ENCODE measurements around the gene ADRM1.

Gene ADRM1

DNA sequence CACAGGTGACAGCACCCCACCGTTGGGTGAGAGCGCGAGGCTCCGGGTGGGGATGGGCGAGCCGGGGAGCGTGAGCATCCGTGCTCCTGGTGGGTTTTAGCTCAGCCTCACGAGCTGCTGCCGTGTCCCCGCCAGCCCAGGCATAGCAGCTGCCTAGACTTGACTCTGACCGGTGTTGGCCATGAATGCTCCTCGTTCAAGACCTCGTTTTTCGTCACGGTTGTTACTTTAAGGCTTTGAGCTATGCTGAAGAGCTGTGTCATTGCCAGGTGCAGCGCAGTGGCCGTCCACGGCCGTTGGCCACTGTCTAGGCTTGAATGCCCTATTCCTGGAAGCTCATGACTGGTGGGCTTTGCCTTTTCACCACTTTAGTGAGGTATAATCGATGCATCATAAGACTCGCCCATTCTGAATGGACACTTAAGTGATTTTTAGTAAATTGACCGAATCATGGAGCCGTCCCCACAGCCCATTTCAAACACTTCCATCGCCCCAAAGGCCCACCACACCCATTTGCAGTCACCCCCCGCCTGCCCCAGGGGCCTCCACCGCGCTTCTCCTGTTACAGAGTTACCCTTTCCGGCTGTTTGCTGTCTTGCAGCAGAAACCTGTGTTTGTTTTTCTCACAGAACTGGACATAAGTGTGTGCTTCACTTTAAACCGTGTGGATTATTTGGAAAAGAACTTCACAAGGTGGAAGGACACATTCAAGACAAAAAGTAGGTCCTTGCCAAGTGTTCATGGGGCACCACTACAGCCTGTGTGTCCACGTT, 21.4 kb upstream of the ADRM1 start:
- no peak for DNase-seq (ENCODE audit: low spot score)

DNA sequence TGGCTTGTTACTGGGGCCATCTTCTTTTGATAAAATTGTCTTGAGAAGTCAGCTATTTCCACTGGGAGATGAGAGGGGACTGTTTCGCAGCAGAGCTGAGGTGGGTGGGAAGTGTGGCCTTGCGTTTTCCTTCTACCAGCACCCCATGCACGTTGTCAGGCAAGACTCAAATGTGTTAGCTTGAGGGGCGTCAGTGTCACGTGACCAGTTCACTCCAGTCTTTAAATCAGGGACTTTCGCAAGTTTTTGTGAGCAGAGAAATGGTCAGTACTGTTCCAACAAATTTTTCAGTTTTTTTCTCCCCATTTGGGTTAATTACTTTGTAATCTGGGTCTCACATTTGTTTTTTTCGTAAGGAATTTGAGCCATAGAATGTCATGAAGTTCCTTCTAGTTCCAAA, 20.7 kb upstream of the ADRM1 start:
- no peak for DNase-seq (ENCODE audit: low spot score)

DNA sequence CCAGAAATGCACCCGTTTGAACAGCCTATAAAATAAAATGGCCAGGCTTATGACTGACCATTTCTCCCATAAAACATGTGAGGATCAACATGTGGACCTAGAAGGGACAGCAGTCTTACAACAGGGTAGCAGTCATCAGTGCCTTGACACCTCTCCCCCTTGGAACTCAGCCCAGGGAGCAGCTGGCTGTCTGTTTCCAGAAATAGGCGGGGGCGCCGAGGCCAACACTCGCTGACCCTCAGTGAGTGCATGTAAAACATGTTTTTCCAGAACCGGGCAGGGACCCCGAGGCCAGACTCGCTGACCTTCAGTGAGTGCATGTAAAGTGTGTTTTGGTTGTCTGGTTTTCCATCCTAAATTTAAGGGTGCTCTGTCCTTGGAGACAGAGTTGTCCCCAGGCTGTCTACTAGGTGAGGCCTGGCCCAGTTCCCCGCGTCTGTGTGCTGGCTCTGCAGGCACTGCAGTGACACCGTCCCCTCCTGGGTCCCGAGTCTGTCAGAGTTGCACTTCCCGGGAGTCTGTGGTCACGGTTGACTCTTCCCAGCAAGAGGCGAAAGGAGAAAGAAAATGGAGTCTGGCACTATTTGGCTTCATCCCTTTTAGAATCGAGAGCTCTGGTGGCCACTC, 19.8 kb upstream of the ADRM1 start:
- no peak for DNase-seq (ENCODE audit: low spot score)

DNA sequence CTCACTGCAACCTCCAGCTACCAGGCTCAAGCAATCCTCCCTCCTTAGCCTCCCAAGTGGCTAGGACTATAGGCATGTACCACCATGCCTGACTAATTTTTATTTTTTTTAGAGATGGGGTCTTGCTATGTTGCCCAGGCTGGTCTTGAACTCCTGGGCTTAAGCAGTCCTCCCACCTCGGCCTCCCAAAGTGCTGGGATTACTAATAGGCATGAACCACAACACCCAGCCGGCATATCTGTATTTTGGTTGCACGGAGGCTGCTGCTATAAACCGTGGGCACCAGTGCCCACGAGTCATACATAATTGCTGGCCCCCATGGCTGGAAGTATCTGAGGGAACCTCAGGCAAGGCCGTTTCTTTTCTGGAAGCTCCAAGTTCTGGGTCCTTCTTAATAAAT, 18.3 kb upstream of the ADRM1 start:
- no peak for DNase-seq (ENCODE audit: low spot score)

DNA sequence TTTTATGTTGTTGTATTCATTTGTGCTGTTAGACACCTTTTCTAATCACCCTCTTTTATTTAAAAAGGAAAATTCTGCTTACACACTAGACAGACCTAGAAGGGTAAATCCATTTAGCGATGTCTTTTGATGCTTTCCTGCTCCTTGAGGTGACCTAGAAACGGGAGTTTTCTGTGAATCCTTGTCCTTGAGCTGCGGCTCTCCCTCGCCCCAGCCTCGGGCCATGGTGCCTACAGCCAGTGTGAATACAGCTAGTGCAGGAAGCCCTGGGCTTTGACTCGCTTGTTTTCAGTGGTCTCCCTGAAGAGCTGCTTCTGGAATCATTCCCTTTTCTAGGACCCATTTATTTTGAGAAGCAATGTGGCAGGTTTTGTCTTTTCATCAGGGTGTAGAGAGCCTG, 17.6 kb upstream of the ADRM1 start:
- no peak for DNase-seq (ENCODE audit: low spot score)

DNA sequence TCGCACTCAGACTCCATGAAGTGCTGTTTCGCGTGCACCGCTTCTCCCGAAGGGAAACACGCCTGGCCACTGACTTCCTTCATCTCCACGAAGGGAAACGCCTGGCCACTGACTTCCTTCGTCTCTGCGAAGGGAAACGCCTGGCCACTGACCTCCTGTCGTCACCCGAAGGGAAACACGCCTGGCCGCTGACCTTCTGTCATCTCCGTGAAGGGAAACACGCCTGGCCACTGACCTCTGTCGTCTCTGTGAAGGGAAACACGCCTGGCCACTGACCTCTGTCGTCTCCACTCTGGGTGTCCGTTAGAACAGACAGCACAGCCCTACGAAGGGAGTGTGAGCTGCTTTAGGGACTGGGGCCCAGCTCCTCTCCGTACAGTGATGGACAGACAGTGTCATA, 17.1 kb upstream of the ADRM1 start:
- DNase-seq (ENCODE audit: low spot score), result no peak

DNA sequence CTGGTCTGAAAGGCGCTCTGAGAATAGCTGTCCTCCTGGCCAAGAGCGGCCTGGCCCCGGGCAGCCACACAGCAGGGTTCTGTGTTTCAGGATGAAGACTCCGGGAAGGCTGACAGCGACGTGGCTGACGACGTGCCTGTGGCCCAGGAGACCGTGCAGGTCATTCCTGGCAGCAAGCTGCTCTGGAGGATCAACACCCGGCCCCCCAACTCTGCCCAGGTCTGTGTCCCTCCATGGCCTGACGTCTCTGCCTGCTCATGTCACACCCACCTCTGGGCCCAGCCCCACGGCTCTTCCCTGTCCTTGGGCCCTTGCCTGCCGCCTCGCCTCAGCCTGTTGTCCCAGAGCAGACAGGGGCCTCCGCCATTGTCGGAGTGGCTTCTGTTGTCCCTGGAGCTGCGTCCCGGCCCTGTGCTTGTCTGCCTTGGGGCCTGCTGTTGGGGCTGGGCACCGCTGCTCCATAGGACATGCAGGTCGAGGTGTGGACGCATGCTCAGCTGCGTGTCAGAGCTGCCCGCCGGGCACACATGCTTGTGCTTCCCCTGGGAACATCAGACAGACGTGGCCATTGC, 16.2 kb upstream of the ADRM1 start:
- DNase-seq (ENCODE audit: low spot score), result no peak

DNA sequence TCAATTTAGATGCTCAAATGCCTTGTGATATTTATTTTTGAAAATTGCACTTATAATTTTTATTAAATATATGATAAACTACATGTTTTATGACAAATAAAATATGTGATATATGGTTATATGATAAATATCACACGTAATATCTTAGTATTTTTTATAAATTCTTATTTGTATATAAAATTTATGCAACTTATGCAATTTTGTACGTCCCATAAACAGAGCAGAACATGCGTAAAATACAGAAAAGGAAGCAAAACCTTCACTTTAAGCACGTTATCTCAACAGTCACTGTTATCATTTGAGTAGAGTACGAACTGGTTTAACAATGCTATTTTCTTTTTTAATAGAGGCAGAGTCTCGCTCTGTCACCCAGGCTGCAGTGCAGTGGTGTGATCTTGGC, 15.7 kb upstream of the ADRM1 start:
- DNase-seq (ENCODE audit: low spot score), result no peak

DNA sequence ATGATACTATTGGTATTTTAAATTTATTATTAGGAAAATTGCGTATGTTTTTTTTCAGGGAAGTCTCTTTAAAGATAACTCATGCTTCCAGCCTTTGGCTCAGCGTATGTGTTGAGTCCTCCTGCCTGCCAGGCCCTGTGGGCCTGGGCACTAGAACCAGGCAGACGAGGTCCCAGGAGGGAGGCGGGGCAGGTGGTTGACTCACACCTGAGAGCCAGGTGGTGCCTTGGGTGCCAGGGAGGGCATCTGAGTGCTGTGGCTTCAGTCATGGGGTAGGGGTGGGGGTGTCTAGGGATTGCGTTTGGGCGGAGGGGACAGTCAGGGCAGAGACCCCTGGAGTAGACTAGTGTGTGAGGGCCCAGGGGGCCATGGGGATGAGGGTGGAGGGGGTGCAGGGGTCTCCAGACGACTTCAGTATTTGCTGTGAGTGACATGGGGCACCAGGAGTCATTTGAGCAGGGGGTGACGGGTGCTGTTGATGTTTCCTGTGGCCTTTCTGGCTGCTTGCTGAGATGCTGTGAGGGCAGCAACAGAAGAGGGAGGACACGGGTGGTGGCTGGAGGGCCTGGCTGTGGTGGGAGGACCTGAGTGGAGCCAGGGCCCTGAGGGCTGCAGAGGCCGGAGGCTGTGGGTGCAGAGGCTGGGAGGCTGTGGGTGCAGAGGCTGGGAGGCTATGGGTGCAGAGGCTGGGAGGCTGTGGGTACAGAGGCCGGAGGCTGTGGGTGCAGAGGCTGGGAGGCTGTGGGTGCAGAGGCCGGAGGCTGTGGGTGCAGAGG, 14.8 kb upstream of the ADRM1 start:
- no peak for DNase-seq (ENCODE audit: low spot score)

DNA sequence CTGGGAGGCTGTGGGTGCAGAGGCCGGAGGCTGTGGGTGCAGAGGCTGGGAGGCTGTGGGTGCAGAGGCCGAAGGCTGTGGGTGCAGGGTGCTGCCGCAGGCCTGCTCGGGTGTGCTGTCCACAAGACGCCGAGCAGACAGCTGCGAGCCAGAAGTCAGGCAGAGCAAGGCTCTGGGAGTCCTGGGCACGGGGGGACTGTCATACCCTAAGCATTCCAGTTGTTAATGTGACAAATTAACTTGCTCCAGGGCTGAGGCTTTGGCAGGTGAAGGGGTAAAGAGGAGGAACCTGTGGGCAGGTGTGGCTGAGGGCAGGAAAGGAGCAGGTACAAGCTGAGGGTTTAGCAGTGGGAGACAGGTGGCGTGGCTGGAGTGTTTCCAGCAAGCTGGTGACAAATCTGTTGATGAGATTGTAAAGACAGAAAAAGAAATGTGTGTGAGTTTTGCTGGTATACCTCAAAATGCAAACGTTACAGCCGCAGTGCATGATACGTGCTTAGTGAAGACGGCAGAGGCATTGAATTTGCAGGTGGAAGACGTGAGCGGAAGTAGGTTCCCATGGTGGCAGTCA, 14.2 kb upstream of the ADRM1 start:
- DNase-seq (ENCODE audit: low spot score), result no peak

DNA sequence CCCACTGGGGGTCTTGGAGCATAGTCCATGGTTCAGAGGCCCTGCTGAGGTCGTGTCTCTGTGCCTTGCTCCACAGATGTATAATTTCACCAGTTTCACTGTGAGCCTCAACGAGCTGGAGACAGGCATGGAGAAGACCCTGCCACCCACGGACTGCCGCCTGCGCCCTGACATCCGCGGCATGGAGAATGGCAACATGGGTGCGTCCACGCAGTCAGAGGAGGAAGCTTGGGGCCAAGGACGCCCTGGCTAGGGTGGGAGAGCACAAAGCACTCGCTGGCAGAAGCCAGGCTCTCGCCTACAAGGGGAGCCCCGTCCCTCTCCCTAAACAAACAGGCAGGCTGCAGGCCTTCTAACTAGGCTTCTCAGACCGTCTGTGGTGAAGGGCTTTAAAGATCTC, 13.7 kb upstream of the ADRM1 start:
- DNase-seq (ENCODE audit: low spot score), result no peak

DNA sequence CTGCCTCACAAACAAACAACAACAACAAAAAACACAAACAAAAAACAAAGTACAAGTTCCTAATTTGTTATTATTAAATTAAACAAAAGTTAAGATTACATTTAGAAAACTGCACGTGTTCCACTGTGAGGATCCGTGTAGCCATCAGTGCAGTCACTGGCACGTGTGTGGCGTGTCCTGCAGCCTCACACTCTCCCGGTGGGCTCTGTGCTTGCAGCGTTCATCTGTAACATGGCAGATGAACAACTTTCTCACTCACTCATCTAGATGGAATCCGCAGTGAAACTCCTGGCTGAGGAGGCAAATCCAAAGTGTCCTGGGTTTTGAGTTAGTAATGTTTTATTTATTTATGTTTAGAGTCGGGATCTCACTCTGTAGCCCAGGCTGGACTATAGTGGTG, 12.9 kb upstream of the ADRM1 start:
- DNase-seq (ENCODE audit: low spot score), result no peak

DNA sequence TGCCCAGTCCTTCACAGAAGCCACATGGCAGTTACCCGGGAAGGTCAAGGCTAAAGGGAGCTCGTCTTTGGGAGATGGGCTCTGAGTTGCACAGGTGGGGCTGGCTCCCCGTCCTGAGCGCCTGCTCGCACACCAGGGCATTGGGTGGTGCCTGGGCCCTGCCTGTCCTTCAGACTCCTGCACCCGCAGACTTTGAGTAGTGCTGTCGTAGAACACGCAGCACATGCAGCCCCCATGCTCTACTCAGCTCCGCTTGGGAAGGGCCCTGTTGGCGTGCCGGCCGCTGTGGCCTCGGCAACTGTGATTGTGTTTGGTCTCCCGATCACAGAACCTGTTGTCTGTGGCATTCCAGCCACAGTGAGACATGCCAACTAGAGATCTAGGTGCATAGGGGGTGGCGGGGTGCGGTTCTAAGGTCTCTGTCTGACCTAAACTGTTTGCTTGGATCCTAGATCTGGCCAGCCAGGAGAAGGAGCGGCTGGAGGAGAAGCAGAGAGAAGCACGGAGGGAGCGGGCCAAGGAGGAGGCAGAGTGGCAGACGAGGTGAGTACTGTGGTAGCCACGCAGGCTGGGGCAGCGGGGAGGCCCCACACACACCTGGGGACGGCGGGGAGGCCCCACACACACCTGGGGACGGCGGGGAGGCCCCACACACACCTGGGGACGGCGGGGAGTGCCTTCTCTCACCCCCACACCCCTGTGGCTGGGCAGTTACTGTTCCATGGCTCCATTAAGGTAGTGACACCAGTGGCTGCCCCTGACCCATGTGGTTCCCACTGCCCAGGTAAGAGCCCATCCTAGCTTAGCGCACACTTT, 11.3 kb upstream of the ADRM1 start:
- no peak for DNase-seq (ENCODE audit: low spot score)

DNA sequence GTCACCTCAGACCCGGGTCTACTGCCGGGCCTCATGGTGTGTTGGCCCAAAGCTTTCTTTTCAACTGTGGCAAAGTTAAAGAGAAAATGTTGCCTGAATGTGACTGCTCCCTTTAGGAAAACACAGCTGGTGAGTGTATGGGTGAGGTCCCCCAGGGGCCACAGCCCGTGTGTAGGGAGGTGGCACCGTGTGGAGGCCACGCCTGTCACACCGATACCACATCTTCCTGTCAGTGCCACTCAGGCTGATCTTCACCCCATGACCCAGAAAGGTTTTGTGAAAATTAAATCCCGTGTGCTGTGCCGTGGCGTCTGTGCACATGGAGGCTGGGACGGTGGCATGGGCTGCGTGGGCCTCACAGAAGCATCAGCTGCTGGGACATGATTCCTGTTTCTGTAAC, 10.7 kb upstream of the ADRM1 start:
- DNase-seq (ENCODE audit: low spot score), result no peak

DNA sequence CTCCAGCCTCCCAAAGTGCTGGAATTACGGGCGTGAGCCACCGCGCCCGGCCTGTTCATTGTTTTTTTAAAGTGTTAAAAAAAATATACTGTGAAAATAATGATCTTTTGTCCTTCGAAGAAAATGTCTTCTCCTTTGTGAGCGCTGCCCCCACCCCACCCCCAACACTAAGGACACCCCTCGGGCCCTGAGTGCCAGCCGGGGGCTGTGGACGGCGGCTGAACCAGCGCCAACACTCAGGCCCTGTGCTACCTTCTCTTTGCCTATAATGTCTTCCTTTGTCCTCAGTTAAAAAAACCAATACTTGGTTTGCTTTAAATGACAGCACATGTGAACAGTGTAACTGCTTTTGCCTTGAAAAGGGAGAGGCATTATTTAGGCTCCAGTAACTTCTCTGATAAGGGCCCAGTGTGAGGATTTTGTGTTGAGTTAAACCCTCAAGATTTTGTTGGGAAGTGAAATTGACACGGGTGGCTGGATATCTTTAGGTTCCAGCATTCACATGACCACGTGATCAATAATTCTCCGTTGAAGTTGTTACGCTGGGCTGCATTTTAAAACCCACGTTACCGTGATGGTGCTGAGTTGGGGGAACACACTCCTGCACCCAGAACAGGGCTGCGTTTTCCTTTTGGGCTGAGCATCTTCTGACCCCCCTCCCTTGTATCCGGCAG, 9.5 kb upstream of the ADRM1 start:
- no peak for DNase-seq (ENCODE audit: low spot score)

DNA sequence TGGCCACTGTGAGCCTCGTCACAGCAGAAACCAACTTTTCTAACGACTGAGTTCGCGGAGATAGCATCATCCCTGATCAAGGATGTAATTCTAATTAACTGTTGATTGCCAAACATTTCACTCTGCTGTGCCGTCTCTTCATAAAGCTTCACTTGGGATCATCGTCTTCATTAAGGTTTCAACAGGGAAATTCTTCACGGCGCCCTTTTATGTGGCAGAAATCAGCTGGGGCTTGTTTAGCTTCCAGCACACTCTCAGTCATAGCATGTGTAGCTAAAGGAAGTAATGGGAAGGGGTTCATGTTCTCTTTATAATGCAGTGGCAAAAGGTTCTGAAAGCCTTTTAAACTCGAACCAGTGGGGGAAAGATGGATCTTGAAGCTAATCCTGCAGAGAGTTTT, 8.9 kb upstream of the ADRM1 start:
- no peak for DNase-seq (ENCODE audit: low spot score)

DNA sequence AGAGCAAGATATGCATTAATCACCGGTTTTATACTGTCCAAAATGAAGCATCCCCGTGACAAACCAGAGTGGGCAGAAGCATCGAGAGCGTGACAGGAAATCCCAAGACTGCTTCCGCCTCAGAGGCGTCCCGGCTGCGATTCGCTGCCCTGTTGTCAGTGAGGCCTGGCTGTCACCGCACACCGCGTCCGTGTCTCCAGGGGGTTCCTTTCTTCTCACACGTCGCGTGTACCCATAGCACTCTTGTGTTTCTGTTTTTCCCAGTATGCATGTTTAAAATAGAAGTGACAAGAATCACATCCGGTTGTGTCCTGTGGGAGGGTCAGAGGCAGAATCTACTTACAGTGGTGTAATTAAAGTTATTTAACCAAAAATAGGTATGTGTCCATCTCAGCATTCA, 8.3 kb upstream of the ADRM1 start:
- no peak for DNase-seq (ENCODE audit: low spot score)

DNA sequence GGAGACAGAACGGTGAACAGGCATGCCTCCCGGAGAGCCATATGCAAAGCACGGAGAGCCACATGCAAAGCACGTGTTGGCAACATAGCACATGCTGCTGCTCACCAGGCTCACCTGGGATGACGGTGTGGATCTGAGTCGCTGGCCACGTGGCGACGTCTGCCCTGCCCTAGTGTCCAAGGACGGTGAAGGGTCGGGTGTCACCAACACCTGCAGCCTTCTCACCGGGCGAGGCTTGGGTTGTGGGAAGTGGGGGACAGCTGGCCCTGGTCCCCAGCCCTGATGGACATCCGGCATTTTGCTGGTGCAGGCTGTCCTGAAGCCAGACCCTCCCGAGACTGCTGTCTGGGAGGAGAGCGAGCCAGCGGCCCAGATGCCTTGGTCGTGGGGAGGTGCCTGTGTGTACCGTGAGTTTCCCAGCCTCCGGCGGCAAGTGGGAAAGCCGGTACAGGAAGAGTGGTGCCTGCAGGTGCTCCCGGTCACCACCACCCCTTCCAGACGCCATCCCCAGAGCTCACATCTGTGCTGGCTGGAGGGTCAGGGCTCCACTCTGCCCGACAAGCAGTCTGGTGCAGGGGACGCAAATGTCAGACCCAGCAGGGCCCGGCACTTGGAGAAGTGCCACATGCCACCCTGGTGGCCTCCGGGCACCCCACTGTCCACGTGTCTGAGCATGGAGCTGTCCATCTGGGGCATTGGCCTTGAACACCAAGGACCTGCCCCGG, 5.9 kb upstream of the ADRM1 start:
- DNase-seq (ENCODE audit: low spot score), result no peak

DNA sequence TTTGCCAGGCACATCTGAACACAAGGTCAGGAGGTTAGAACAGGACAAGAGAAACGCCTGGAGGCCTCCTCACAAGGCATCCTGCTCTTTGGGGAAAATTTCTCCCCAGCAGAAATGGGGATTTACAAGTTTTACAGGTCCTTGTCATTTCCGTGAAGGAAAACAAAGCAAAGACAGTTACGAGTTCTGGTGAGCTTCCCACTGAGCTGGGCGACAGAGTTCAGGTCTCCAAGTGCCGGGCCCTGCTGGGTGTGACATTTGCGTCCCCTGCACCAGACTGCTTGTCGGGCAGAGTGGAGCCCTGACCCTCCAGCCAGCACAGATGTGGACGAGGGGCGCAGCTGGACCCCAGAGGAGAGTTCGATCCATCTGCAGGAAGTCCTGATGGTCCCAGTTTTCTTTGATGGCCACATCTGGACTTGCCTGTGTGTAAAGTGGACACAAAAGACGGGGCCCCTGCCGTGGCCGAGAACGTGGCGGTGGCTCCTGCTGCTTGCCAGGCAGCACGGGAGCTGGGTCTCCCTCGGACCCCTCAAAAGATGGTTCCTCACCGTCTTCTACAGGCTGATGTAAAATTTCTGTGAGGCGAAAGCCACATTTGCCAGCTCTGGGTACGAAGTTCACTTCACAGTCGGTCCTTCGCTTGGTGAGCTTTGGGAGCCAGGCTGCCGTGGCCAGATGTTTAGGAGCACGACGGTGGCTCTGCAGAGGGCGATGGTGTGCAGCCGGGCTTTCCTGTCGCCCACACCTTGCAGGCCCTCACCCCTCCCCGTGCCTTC, 5.2 kb upstream of the ADRM1 start:
- DNase-seq (ENCODE audit: low spot score), result no peak
